SU-DHL-6 (cell line): Measurements from ENCODE around the gene STK32C.
"Not testable (repeated sequence)": the region's sequence is repeated elsewhere in the genome, so short reads cannot be mapped to it uniquely, and the experiment has no call there.

Experiments used
- H2AFZ ChIP-seq: fragments of 200-600 bp; sonication (generic); 2 replicates; pipeline ENCODE4 v1.6.1; 2014; ENCODE audit warnings: low read depth, mild to moderate bottlenecking, moderate library complexity, mixed read lengths, antibody characterized with exemption, low read length; ENCODE audit not compliant: severe bottlenecking
- H3F3A ChIP-seq: fragments of 200-600 bp; shearing (Covaris generic); 2 replicates; pipeline ENCODE4 v1.6.0; 2016; ENCODE audit warnings: antibody characterized with exemption, mild to moderate bottlenecking; ENCODE audit not compliant: insufficient read depth
- H3K27ac ChIP-seq: fragments of 200-600 bp; sonication (generic); 2 replicates; pipeline ENCODE4 v1.5.1; 2016; ENCODE audit warnings: low read depth, mild to moderate bottlenecking, low read length, moderate library complexity, mixed read lengths
- H3K27me3 ChIP-seq: fragments of 200-600 bp; sonication (generic), shearing (Covaris generic); 2 replicates; pipeline ENCODE4 v1.6.0; 2014; ENCODE audit warnings: mild to moderate bottlenecking, low read length
- H3K36me3 ChIP-seq: fragments of 200-600 bp; sonication (generic); 2 replicates; pipeline ENCODE4 v1.6.1; 2014; ENCODE audit warnings: mild to moderate bottlenecking, low read length, mixed read lengths
- H3K4me2 ChIP-seq: fragments of 300-600, 200-600 bp; shearing (Covaris generic), sonication (generic); 2 replicates; pipeline ENCODE4 v1.6.0; 2014; ENCODE audit warnings: low read length, low read depth, mild to moderate bottlenecking; ENCODE audit not compliant: poor library complexity, severe bottlenecking
- H3K4me3 ChIP-seq: fragments of 200-600 bp; sonication (generic); 2 replicates; pipeline ENCODE4 v1.5.1; 2014; ENCODE audit warnings: antibody characterized with exemption, low read length, mild to moderate bottlenecking, mixed read lengths; ENCODE audit not compliant: insufficient read depth, poor library complexity, severe bottlenecking
- H3K79me2 ChIP-seq: fragments of 200-600 bp; sonication (generic); 2 replicates; pipeline ENCODE4 v1.6.1; 2014; ENCODE audit warnings: mild to moderate bottlenecking, low read length, moderate library complexity; ENCODE audit not compliant: insufficient read depth
- H3K9ac ChIP-seq: fragments of 200-600 bp; sonication (generic); 2 replicates; pipeline ENCODE4 v1.7.0; 2014; ENCODE audit warnings: mild to moderate bottlenecking, low read length
- H3K9me2 ChIP-seq: fragments of 200-600 bp; sonication (generic); replicated peaks from 2 replicates; pipeline ENCODE4 v1.6.1; 2014; ENCODE audit warnings: low read length; ENCODE audit not compliant: insufficient read depth
- H3K9me3 ChIP-seq: fragments of 200-600 bp; sonication (generic); 2 replicates; pipeline ENCODE4 v1.6.1; 2014; ENCODE audit warnings: low read length, mixed read lengths; ENCODE audit not compliant: insufficient read depth
- H4K20me1 ChIP-seq: fragments of 200-600 bp; sonication (generic); 2 replicates; pipeline ENCODE4 v1.6.1; 2014; ENCODE audit warnings: low read depth, mild to moderate bottlenecking, antibody characterized with exemption, low read length, moderate library complexity, mixed read lengths
- EZH2phosphoT487 ChIP-seq: fragments of 200-600 bp; sonication (generic), shearing (Covaris generic); conservative IDR thresholded peaks from 2 replicates; pipeline ENCODE4 v1.6.1; 2018; ENCODE audit warnings: mild to moderate bottlenecking, antibody characterized with exemption, low read length, moderate library complexity, mixed read lengths
- TF ChIP-seq, protein P1 (sequence below): fragments of 200-600 bp; sonication (generic); IDR thresholded peaks from one replicate; pipeline ENCODE4 v1.5.1; 2017; ENCODE audit warnings: antibody characterized with exemption, mild to moderate bottlenecking, low read length, moderate library complexity; ENCODE audit not compliant: insufficient read depth, poor library complexity, severe bottlenecking

Gene STK32C

DNA sequence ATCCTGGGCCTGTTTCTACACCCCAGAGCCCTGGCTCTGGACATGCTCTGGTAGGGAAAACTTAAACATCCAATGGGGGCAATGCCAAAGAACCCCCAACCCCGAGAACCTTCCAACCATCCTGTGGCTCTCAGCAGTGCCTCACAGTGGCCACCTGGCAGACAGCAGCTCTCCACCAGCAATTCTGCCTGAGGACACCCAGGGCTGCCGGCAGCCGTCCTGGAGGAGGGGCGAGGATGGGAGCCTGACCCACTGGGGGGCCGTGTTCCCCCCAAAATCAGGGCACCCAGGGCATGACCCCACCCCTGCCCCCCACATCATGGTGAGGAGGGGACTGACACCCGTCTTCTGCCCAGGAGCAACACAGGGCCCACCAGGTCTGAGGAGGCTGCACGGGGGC is 88.3 kb downstream of the STK32C start:
- H2AFZ ChIP-seq: no peak overlapping the region
- no peak overlapping the region for H3K9ac ChIP-seq
- H3F3A ChIP-seq: no peaks in the 10 kb centered on the region
- no peak overlapping the region for H3K27ac ChIP-seq
- no peaks in the 10 kb centered on the region for H4K20me1 ChIP-seq
- H3K79me2 ChIP-seq: no peaks in the 10 kb centered on the region
- TF ChIP-seq, protein P1, sequence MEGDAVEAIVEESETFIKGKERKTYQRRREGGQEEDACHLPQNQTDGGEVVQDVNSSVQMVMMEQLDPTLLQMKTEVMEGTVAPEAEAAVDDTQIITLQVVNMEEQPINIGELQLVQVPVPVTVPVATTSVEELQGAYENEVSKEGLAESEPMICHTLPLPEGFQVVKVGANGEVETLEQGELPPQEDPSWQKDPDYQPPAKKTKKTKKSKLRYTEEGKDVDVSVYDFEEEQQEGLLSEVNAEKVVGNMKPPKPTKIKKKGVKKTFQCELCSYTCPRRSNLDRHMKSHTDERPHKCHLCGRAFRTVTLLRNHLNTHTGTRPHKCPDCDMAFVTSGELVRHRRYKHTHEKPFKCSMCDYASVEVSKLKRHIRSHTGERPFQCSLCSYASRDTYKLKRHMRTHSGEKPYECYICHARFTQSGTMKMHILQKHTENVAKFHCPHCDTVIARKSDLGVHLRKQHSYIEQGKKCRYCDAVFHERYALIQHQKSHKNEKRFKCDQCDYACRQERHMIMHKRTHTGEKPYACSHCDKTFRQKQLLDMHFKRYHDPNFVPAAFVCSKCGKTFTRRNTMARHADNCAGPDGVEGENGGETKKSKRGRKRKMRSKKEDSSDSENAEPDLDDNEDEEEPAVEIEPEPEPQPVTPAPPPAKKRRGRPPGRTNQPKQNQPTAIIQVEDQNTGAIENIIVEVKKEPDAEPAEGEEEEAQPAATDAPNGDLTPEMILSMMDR: no peak
- TF ChIP-seq EZH2phosphoT487: no peak
- H3K4me3 ChIP-seq: no peak overlapping the region
- no peaks in the 10 kb centered on the region for H3K36me3 ChIP-seq
- no peak overlapping the region for H3K4me2 ChIP-seq
- H3K9me3 ChIP-seq: no peaks in the 10 kb centered on the region
- H3K27me3 ChIP-seq: no peaks in the 10 kb centered on the region
- no peaks in the 10 kb centered on the region for H3K9me2 ChIP-seq

DNA sequence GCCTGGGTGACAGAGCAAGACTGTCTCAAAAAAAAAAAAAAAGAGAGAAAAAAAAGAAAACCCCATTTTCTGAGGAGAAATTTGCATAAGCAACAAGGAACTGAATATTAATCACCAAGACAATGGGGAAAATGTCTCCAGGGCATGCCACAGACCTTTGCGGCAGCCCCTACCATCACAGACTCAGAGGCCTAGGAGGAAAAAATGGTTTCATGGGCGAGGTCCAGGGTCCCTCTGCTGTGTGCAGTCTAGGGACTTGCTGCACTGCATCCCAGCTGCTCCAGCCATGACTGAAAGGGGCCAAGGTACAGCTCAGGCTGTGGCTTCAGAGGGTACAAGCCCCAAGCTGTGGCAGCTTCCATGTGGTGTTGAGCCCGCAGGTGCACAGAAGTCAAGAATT is 91.3 kb downstream of the STK32C start:
- H3K79me2 ChIP-seq, H4K20me1 ChIP-seq, H3K27me3 ChIP-seq: not testable (repeated sequence)

DNA sequence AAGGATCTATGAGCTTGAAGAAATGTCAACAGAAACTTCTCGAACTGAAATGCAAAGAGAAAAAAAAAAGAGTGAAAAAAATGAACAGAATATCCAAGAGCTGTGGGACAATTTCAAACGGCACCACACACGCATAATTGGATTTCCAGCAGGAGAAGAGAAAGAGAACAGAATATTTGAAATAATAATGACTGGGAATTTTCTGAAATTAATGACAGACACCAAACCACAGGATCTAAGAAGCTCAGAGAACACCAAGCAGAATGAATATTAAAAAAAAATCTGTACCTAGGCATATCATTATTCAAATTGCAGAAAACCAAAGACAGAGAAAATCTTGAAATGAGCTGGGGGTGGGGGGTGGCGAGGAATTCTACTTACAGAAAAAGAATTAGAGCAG is 93.8 kb downstream of the STK32C start:
- no peaks in the 10 kb centered on the region for H3K36me3 ChIP-seq
- TF ChIP-seq, protein P1: no peak
- no peaks in the 10 kb centered on the region for H3K9me2 ChIP-seq
- no peaks in the 10 kb centered on the region for H4K20me1 ChIP-seq
- no peaks in the 10 kb centered on the region for H3K79me2 ChIP-seq
- H3K27me3 ChIP-seq: no peaks in the 10 kb centered on the region
- H3F3A ChIP-seq: no peaks in the 10 kb centered on the region
- no peak overlapping the region for H3K4me2 ChIP-seq
- no peak overlapping the region for H2AFZ ChIP-seq
- H3K9me3 ChIP-seq: no peaks in the 10 kb centered on the region
- no peak overlapping the region for H3K9ac ChIP-seq
- H3K27ac ChIP-seq: no peak overlapping the region
- H3K4me3 ChIP-seq: no peak overlapping the region

More for the DNA sequence above, 91.3 kb downstream of the STK32C start:
- not testable (repeated sequence) for H3K36me3 ChIP-seq, H3F3A ChIP-seq, H3K4me3 ChIP-seq, H3K27ac ChIP-seq, H3K4me2 ChIP-seq, H3K9me3 ChIP-seq, H3K9me2 ChIP-seq, H3K9ac ChIP-seq, H2AFZ ChIP-seq

DNA sequence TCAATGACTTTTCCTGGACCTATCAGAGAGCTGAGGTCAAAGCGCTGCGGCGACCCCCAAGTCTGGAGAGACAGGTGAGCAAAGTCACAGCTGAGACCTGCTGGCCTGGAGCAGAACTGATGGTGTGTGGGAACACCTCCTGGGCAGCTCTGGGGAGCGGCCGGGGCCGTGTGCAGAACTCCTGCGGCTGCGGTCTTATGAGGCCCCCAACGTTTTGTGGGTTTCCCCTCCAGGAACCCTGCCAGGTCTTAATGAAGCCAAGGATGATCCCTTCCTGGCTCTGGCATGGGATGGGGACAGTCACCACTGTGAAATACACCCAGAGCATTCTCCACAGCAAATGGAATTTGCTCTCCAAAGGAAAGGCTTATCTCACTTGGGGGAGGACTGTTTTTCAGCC is 94.9 kb downstream of the STK32C start:
- Histone ChIP-seq H4K20me1 (no peaks in the 10 kb centered on the region), H3K9ac (no peak overlapping the region), H3K4me2 (no peak overlapping the region), H3K79me2 (no peaks in the 10 kb centered on the region), H3K27ac (no peak overlapping the region), H3K9me2 (no peaks in the 10 kb centered on the region), H3F3A (no peaks in the 10 kb centered on the region), H3K36me3 (no peaks in the 10 kb centered on the region), H3K27me3 (no peaks in the 10 kb centered on the region), H3K4me3 (no peak overlapping the region), H3K9me3 (no peaks in the 10 kb centered on the region), H2AFZ (no peak overlapping the region)
- TF ChIP-seq, protein P1: no peak
- no peak for TF ChIP-seq EZH2phosphoT487
